Hippocampal formation (tissue), 2 donors: ENCODE data around the gene ADH4.

Source experiments
- DNase-seq, 2 donors: peaks; one replicate each; lab custom pipeline; 2025; lab: John Stamatoyannopoulos, UW

ADH4 gene

DNA sequence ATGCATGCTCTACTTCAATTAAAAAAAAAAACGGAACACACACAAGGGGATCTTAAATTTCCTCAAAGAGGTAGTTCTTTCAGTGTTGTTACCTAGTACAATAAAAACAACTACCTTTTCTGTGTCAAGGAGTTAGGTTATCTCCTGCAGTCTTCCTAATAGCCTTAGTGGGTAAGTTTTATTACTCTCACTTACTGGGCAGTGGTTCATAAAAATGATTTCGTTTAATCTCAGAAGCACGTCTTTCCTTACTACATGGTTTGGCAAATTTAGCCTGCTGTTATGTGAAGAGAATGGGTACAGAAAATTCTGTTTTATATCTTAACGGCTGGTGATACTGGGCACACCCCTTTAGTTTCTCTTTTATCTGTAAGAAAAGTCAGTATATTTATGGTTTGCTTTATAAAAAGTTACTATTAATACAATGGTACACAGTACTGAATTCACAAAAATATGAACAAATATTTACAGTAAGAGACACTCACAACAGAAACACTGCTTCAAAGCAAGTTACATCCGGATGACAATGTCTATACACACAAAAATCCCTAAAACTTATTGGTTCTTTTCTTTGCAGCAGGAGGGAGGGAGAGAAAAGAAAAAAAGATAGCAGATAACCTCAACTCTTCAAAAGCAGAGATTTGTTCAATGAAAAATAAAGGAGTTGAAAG, 64.3 kb downstream of the ADH4 start:
- DNase-seq: no peak

- DNase-seq: no peak
These were observed 65.0 kb downstream of the ADH4 start for GRCh38 chr4:99078931-99079624.

DNA sequence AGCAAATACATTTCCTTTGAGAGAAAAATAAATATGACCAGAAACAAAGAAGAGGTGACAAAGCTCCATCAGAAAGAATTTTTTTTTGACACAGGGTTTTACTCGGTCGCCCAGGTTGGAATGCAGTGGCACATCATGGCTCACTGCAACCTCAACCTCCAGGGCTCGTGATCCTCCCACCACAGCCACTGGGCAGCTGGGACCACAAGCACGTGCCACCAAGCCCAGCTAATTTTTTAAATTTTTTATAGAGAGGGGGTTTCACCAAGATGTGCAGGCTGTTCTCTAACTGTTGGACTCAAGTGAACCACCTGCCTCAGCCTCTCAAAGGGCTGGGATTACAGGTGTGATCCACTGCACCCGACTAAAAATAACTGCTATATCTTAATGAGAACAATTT, 65.8 kb downstream of the ADH4 start:
- DNase-seq: no peak

GRCh38 chr4:99077177-99077576, 66.9 kb downstream of the ADH4 start:
- no peak for DNase-seq

GRCh38 chr4:99076292-99076976, 67.7 kb downstream of the ADH4 start:
- DNase-seq: no peak

- DNase-seq: no peak
These were observed 69.3 kb downstream of the ADH4 start for GRCh38 chr4:99074816-99075215.
